ENCODE measurements around the gene YWHAB.
"Not testable (repeated sequence)": the region's sequence is repeated elsewhere in the genome, so short reads cannot be mapped to it uniquely, and the experiment has no call there.

YWHAB gene

GRCh38 chr20:44869471-44869870, 16.0 kb upstream of the YWHAB start:
- no peak for DNase-seq

- DNase-seq: not testable (repeated sequence)
Measured at GRCh38 chr20:44882360-44882759, 3.1 kb upstream of the YWHAB start.

- DNase-seq: no peak
Measured at GRCh38 chr20:44883214-44883902, 2.1 kb upstream of the YWHAB start.

- DNase-seq: no peak
Measured at GRCh38 chr20:44884907-44885391, 556 bp upstream of the YWHAB start.

GRCh38 chr20:44886266-44886651, 754 bp downstream of the YWHAB start:
- no peak for DNase-seq

- no peak for DNase-seq
Measured at GRCh38 chr20:44886828-44887227, 1.3 kb downstream of the YWHAB start.

- no peak for DNase-seq
Measured at GRCh38 chr20:44887466-44887865, 2.0 kb downstream of the YWHAB start.

- no peak for DNase-seq
Measured at GRCh38 chr20:44888226-44889103, 3.0 kb downstream of the YWHAB start.

- no peak for DNase-seq
Measured at GRCh38 chr20:44891826-44892225, 6.3 kb downstream of the YWHAB start.

GRCh38 chr20:44894959-44895358, 9.5 kb downstream of the YWHAB start:
- no peak for DNase-seq

- DNase-seq: no peak
Measured at GRCh38 chr20:44896583-44896982, 11.1 kb downstream of the YWHAB start.

GRCh38 chr20:44897133-44897532, 11.6 kb downstream of the YWHAB start:
- DNase-seq: no peak

GRCh38 chr20:44900231-44900854, 14.8 kb downstream of the YWHAB start:
- no peak for DNase-seq

- no peak for DNase-seq
Measured at GRCh38 chr20:44901974-44902373, 16.5 kb downstream of the YWHAB start.

GRCh38 chr20:44904377-44904776, 18.9 kb downstream of the YWHAB start:
- no peak for DNase-seq

- DNase-seq: no peak
Measured at GRCh38 chr20:44908987-44909871, 23.7 kb downstream of the YWHAB start.

- DNase-seq: peak; percentile 15 to 62
Measured at GRCh38 chr20:44909872-44910689, 24.6 kb downstream of the YWHAB start, which contains the start of gene PABPC1L. Gene PABPC1L (plus strand): TSS chr20:44910060. CDS start chr20:44910144, 84 bp downstream.

GRCh38 chr20:44910690-44911262, 25.3 kb downstream of the YWHAB start:
- DNase-seq: no peak

- peak in 1 of 2 experiments; percentile 11 for DNase-seq
Measured at GRCh38 chr20:44911264-44911921, 25.9 kb downstream of the YWHAB start.

GRCh38 chr20:44912189-44912588, 26.7 kb downstream of the YWHAB start:
- no peak for DNase-seq

GRCh38 chr20:44914924-44915323, 29.4 kb downstream of the YWHAB start:
- no peak for DNase-seq
